Liver (tissue), 9 donors: ENCODE data around the gene LIFR. TPM values are rescaled to one million over a fixed set of nuclear protein-coding genes. Genes with fewer than 3 reads are reported as not detected.

ENCODE experiments used
- DNase-seq: peaks from one replicate; pipeline ENCODE4 v3.0.0-alpha.2; 2017; ENCODE audit warnings: low spot score
- H3K27ac ChIP-seq, 2 donors: one replicate each; pipeline ENCODE4 v1.7.0; 2013; ENCODE audit warnings: inconsistent platforms in 2 of 2, low read length in 2 of 2, control low read depth in 1 of 2, low read depth in 1 of 2, mild to moderate bottlenecking in 1 of 2
- H3K27me3 ChIP-seq, 4 donors: one replicate each; pipeline versions ENCODE4 v1.6.1 to v1.7.0; 2013; ENCODE audit warnings: low read length in 3 of 4, inconsistent platforms in 1 of 4, mild to moderate bottlenecking in 1 of 4, moderate library complexity in 1 of 4; ENCODE audit not compliant: control insufficient read depth in 4 of 4, insufficient read depth in 4 of 4
- H3K36me3 ChIP-seq, 4 donors: one replicate each; pipeline versions ENCODE4 v1.6.1 to v1.7.0; 2013; ENCODE audit warnings: low read length in 3 of 4, mild to moderate bottlenecking in 3 of 4, low read depth in 1 of 4, moderate library complexity in 1 of 4; ENCODE audit not compliant: control insufficient read depth in 4 of 4, insufficient read depth in 3 of 4
- H3K4me1 ChIP-seq, 4 donors: one replicate each; pipeline versions ENCODE4 v1.6.1 to v1.7.0; 2013; ENCODE audit warnings: low read length in 3 of 4, mild to moderate bottlenecking in 3 of 4, moderate library complexity in 1 of 4; ENCODE audit not compliant: control insufficient read depth in 4 of 4, insufficient read depth in 4 of 4
- H3K4me3 ChIP-seq, 3 donors: one replicate each; pipeline versions ENCODE4 v1.6.1 to v1.7.0; 2013; ENCODE audit warnings: low read length in 3 of 3, control low read depth in 1 of 3, low read depth in 1 of 3, mild to moderate bottlenecking in 1 of 3
- H3K9ac ChIP-seq, 2 donors: one replicate each; pipeline ENCODE4 v1.7.0; 2013; ENCODE audit warnings: low read length in 2 of 2, mild to moderate bottlenecking in 2 of 2, moderate library complexity in 2 of 2, control low read depth in 1 of 2, low read depth in 1 of 2
- H3K9me3 ChIP-seq, 4 donors: one replicate each; pipeline versions ENCODE4 v1.6.1 to v1.7.0; 2013; ENCODE audit warnings: low read length in 3 of 4; ENCODE audit not compliant: control insufficient read depth in 4 of 4
- ATF3 ChIP-seq: IDR thresholded peaks from 2 replicates; pipeline ENCODE4 v1.6.1; 2016; ENCODE audit warnings: antibody characterized with exemption
- EGR1 ChIP-seq, 2 donors: IDR thresholded peaks; 2 replicates each; pipeline ENCODE4 v1.6.1; 2016 to 2018; ENCODE audit warnings: antibody characterized with exemption in 2 of 2, low read depth in 2 of 2
- FOXA1 ChIP-seq: IDR thresholded peaks from 2 replicates; pipeline ENCODE4 v1.6.1; 2016; ENCODE audit warnings: antibody characterized with exemption
- FOXA2 ChIP-seq: IDR thresholded peaks from 2 replicates; pipeline ENCODE4 v1.6.1; 2016; ENCODE audit warnings: antibody characterized with exemption
- GABPA ChIP-seq, 2 donors: IDR thresholded peaks in 1 of 2; conservative IDR thresholded peaks in 1 of 2; 2 replicates each; pipeline ENCODE4 v1.6.1; 2016; ENCODE audit warnings: antibody characterized with exemption in 2 of 2, mild to moderate bottlenecking in 1 of 2, moderate library complexity in 1 of 2
- HNF4A ChIP-seq, 2 donors: conservative IDR thresholded peaks; 2 replicates each; pipeline ENCODE4 v1.6.1; 2016; ENCODE audit warnings: antibody characterized with exemption in 2 of 2, mild to moderate bottlenecking in 2 of 2
- HNF4G ChIP-seq: IDR thresholded peaks from 2 replicates; pipeline ENCODE4 v1.6.1; 2016; ENCODE audit warnings: antibody characterized with exemption
- MAX ChIP-seq: IDR thresholded peaks from 2 replicates; pipeline ENCODE4 v1.6.1; 2016; ENCODE audit warnings: antibody characterized with exemption
- NR2F2 ChIP-seq: IDR thresholded peaks from 2 replicates; pipeline ENCODE4 v1.6.1; 2016; ENCODE audit warnings: antibody characterized with exemption
- RAD21 ChIP-seq, 2 donors: IDR thresholded peaks; 2 replicates each; pipeline ENCODE4 v1.6.1; 2016; ENCODE audit warnings: antibody characterized with exemption in 2 of 2, mild to moderate bottlenecking in 2 of 2
- REST ChIP-seq: IDR thresholded peaks from 2 replicates; pipeline ENCODE4 v1.6.1; 2016; ENCODE audit warnings: antibody characterized with exemption, mild to moderate bottlenecking
- RXRA ChIP-seq, 2 donors: IDR thresholded peaks; 2 replicates each; pipeline ENCODE4 v1.6.1; 2017 to 2018; ENCODE audit warnings: antibody characterized with exemption in 2 of 2, mild to moderate bottlenecking in 1 of 2
- SP1 ChIP-seq: IDR thresholded peaks from 2 replicates; pipeline ENCODE4 v1.6.1; 2018; ENCODE audit warnings: antibody characterized with exemption, mild to moderate bottlenecking
- TAF1 ChIP-seq: conservative IDR thresholded peaks from 2 replicates; pipeline ENCODE4 v1.6.1; 2016; ENCODE audit warnings: antibody characterized with exemption, mild to moderate bottlenecking
- YY1 ChIP-seq: IDR thresholded peaks from 2 replicates; pipeline ENCODE4 v1.6.1; 2016; ENCODE audit warnings: antibody characterized with exemption, mild to moderate bottlenecking
- WGBS: extraction: QIAGEN DNeasy Blood & Tissue Kit; methylation state at CpG from one replicate; pipeline ENCODE4 v1.1.7; 2013; 5-methylcytosine and 5-hydroxymethylcytosine counted together
- polyA plus RNA-seq, 2 donors: library from polyadenylated mRNA; stranded (reverse) in 1 of 2; unstranded in 1 of 2; fragments of 200-250 nt in 1 of 2; fragments of >200 nt in 1 of 2; fragmentation: Nextera tagmentation in 1 of 2; extraction: Ambion mirVana in 1 of 2; gene quantifications; one replicate each; pipeline versions ENCODE4 v1.2.1 to v1.2.3, GENCODE V29; 2013 to 2015
- total RNA-seq, 2 donors: library from RNA; depleted of rRNA; stranded (reverse); fragments of >200 nt; gene quantifications; one replicate each; pipeline ENCODE4 v1.2.3, GENCODE V29; 2014
- donor health status: healthy.
- donor health status: healthy.
- donor health status: healthy.
- donor health status: healthy.
- donor health status: healthy.

Gene LIFR
- total and polyA plus RNA-seq, 4 donors = 10.5 to 79.7 (median 32.8) TPM

- DNase-seq = no peak
- Histone ChIP-seq H3K36me3 (no peaks in the 10 kb centered on the region), H3K27ac (peak overlapping the region in 1 of 2 donors; percentile 39), H3K4me3 (no peak overlapping the region), H3K9me3 (no peaks in the 10 kb centered on the region), H3K27me3 (no peaks in the 10 kb centered on the region), H3K4me1 (no peaks in the 10 kb centered on the region), H3K9ac (no peak overlapping the region)
- WGBS = 74% methylated on average over 4 of the region's 4 CpGs
- TF ChIP-seq SP1 (no peak), RXRA (IDR thresholded peaks at IDR 0.05) (no peak), FOXA1 (no peak), ATF3 (no peak), GABPA (IDR thresholded peaks at IDR 0.05 in 1 of 2, conservative IDR thresholded peaks at IDR 0.05 in 1 of 2) (no peak), FOXA2 (no peak)
These were observed 9.2 kb downstream of the LIFR start for GRCh38 chr5:38547257-38547656.

- no peaks in the 10 kb centered on the region for H3K4me1 ChIP-seq
These were observed 9.7 kb downstream of the LIFR start for GRCh38 chr5:38546691-38547146.

GRCh38 chr5:38543886-38544285, 12.6 kb downstream of the LIFR start:
- WGBS = 89% methylated on average over 4 of the region's 4 CpGs
- no peak for DNase-seq
- no peaks in the 10 kb centered on the region for H3K36me3 ChIP-seq
- H3K4me3 ChIP-seq = no peak overlapping the region
- no peaks in the 10 kb centered on the region for H3K27me3 ChIP-seq
- no peak overlapping the region for H3K9ac ChIP-seq
- H3K4me1 ChIP-seq = no peaks in the 10 kb centered on the region
- H3K27ac ChIP-seq = no peak overlapping the region
- H3K9me3 ChIP-seq = no peaks in the 10 kb centered on the region
- TF ChIP-seq GABPA (IDR thresholded peaks at IDR 0.05 in 1 of 2, conservative IDR thresholded peaks at IDR 0.05 in 1 of 2) (no peak), REST (no peak), NR2F2 (no peak), RAD21 (IDR thresholded peaks at IDR 0.05) (no peak), HNF4G (no peak), MAX (no peak), EGR1 (IDR thresholded peaks at IDR 0.05; ENCODE audit: low read depth in 2 of 2) (no peak), ATF3 (no peak)

More at GRCh38 chr5:38546691-38547146, 9.7 kb downstream of the LIFR start:
- Histone ChIP-seq H3K36me3 (no peaks in the 10 kb centered on the region), H3K9ac (no peak overlapping the region), H3K27me3 (no peaks in the 10 kb centered on the region), H3K9me3 (no peaks in the 10 kb centered on the region), H3K27ac (peak overlapping the region in 1 of 2 donors; percentile 39), H3K4me3 (no peak overlapping the region)
- DNase-seq = no peak
- WGBS = 52% methylated on average over 2 of the region's 2 CpGs
- TF ChIP-seq SP1 (peak; percentile 67), HNF4A (conservative IDR thresholded peaks at IDR 0.05) (peak; percentile 70 to 83), RXRA (IDR thresholded peaks at IDR 0.05) (no peak), RAD21 (IDR thresholded peaks at IDR 0.05) (peak in 1 of 2 donors; percentile 4), REST (no peak), FOXA2 (peak; percentile 40), YY1 (peak; percentile 26), HNF4G (peak; percentile 40), TAF1 (no peak)
